Astrocyte (in vitro differentiated cells and primary cell): Measurements from ENCODE around the gene PCED1B.

Experiments
- CTCF ChIP-seq: IDR thresholded peaks from 2 replicates; pipeline ENCODE4 v1.5.1; 2011; ENCODE audit warnings: low read depth, mild to moderate bottlenecking, inconsistent platforms, low read length, moderate library complexity; ENCODE audit not compliant: insufficient read depth
- EZH2 ChIP-seq: IDR thresholded peaks from 2 replicates; pipeline ENCODE4 v1.6.1; 2012; ENCODE audit warnings: mild to moderate bottlenecking, low read length, inconsistent platforms; ENCODE audit not compliant: insufficient read depth

- TF ChIP-seq CTCF (no peak), EZH2 (no peak)
These were observed 45.4 kb upstream of the PCED1B start for GRCh38 chr12:47033789-47034555.
